Hematopoietic multipotent progenitor cell treated with erythropoietin and hydrocortisone succinate and interleukin-3 and kit ligand, for 4 days (in vitro differentiated cells): Measurements from ENCODE around the gene LVRN.

ENCODE experiments used
- DNase-seq: peaks from one replicate; pipeline ENCODE4 v3.0.0-alpha.2; 2015

LVRN gene

DNA sequence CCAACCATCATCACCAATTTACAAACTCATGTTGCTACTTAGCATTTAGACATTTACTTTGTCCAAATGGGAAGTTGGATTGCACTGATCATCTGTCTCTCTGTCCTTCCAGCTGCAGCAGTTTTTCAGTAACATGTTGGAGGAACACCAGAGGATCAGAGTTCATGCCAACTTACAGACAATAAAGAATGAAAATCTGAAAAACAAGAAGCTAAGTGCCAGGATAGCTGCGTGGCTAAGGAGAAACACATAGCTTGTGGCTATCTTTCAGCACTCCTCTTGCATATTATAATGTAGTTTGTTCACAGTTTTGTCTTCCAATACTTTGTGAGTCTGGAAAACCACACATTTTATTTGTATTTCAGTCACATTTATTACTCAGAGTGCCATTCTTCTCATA, 63.6 kb downstream of the LVRN start:
- DNase-seq = no peak

DNA sequence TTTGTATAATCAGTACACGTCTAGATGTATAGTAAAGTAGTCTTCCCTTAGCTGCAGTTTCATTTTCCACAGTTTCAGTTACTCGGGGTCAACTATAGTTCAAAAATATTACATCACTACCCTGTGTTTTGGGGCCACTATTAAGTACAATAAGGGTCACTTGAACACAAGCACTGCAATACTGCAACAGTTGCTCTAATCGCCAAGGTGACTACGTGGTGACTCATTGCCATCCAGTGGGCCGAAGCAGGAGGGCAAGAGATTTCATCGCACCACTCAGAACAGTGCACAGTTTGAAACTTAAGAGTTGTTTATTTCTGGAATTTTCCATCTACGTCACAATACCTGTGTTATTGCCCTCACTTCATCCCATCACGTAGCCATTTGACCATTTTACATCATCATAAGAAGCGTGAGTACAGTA, 69.8 kb downstream of the LVRN start, which contains the start of gene ARL14EPL:
ARL14EPL (plus strand) TSS at position 379 of the 424 bp plus-strand sequence. CDS start 18,994 bp downstream, outside the sequence.
- DNase-seq = peak; percentile 31

DNA sequence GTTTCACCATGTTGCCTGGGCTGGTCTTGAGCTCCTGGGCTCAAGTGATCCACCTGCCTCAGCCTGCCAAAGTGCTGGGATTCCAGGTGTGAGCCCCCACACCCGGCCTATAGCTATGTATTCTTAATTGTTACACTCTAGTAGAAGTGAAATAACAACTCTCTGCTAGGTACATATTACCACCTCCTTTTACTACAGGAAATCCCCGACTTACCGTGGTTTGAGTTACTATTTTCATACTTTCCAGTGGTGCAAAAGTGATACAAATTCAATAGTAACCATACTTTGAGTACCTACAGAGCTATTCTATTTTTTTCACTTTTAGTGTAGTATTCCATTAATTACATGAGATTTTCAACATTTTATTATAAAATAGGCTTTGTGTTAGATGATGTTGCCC, 70.7 kb downstream of the LVRN start:
- no peak for DNase-seq

DNA sequence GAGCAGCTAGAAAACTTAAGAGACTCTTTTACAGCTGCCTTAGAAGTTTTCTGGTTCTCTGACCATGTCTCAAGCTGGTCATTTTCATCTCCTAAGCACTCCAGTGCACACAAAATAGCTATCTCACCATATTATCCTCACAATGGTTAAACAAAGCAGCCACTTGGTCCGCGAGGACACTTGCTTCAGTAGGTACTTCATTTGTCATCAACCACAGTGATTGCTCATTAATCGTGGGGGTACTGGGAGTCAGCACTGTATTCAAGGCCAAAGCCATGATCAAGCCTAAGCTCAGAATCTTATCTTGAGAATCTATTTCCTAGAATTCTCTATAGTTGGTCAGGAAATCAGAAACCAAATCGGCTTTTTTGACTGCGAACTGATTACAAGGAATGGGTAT, 72.8 kb downstream of the LVRN start:
- no peak for DNase-seq

DNA sequence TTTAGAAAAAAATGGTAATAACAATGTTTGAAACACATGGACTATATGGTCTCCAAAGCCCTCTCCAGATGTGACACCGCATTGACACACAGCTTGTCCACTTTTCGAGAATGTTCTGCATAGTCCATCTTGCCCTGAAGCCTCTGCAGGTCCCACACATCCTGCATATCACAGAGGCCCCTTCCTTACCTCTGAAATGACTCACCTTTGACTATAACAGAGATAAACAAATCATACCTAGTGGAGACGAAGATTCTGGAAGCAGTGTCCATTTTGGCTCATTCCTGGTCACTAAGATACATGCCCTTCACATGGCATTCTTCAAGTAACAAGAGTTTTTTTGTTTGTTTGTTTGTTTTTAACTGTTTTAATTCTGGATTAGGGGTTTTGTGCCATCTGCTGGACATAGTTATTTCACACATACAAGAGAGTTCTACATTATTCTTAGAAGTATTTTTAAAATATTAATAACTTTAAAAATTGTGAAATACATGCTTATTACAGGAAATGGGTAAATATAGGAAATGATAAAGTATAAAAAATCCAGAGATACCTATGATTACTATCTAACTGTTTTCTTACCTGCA, 75.1 kb downstream of the LVRN start:
- DNase-seq = no peak

DNA sequence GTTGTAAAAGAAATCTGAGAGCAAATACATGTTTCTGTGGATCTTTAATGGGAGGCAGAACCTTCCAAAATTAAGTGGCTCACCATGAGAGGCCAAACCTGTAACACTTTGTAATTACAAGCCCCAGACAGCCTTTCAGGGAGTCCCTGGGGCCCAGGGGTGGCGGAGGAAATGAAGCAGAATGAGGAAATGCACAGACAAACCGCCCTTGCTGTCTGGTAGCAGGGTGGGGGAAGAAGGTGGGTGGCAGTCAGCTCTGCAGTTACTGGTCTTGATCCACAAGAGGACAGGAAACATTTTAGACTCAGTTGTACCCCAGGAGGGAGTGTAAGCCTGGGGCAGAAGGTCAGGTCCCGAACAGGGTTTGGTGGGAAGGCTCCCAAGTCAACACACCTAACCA, 76.5 kb downstream of the LVRN start:
- DNase-seq = peak; percentile 67

DNA sequence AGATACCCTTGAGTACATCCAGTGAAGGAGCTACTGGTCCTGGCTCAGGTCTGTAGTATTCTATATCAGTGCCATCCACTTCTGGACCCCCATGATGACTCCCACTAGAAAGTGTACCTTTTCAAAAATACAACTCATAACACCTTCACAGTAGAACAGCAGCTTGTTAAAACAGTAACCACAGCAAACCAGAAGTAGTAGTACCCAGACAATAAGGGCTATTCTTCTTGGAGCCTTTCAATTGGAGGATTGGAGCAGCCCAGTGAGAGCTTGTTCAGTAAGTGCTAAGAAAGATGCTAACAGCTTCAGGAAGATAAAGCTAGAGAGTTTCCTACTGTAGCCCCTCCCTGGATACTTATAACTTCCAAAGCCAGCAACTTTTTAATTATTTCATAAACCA, 80.1 kb downstream of the LVRN start:
- no peak for DNase-seq

DNA sequence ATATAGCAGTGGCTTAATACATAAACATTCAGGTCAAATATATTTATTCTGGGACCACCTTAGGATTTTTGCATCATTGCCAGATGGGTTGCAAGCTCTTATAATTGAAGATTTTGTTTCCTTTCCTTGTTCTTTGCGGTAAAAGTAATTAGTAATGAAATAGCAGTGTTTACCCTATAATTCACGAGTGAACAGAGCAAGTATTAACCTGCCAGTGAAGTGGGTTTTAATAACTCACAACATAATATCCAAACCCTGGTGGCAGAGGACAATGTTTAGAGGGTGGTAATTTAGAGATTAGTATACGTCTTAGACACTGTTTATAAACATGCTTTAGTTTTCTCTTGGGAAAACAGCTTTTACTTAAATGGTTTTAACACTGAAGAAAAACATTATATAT, 81.8 kb downstream of the LVRN start:
- no peak for DNase-seq

- no peak for DNase-seq
Measured at GRCh38 chr5:116045821-116046220, 83.5 kb downstream of the LVRN start.

GRCh38 chr5:116046261-116046660, 84.0 kb downstream of the LVRN start:
- DNase-seq = no peak

DNA sequence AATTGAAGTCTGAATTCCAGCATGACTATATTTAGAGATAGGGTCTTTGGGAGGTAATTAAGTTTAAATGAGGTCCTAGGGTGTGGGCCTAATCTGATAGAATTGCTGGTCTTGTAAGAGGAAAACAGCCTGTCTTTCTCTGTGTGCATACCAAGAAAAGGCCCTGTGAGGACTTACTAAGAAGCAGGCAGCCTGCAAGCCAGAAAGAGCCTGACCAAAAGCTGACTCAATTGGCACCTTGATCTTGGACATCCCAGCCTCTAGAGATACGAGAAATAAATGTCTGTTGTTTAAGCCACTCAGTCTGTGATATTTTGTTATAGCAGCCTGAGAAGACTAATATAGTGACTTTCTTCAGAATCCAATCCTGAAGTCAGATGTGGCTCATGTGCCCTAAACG, 84.5 kb downstream of the LVRN start:
- no peak for DNase-seq

GRCh38 chr5:116058346-116058936, 96.2 kb downstream of the LVRN start:
- peak; percentile 20 for DNase-seq

DNA sequence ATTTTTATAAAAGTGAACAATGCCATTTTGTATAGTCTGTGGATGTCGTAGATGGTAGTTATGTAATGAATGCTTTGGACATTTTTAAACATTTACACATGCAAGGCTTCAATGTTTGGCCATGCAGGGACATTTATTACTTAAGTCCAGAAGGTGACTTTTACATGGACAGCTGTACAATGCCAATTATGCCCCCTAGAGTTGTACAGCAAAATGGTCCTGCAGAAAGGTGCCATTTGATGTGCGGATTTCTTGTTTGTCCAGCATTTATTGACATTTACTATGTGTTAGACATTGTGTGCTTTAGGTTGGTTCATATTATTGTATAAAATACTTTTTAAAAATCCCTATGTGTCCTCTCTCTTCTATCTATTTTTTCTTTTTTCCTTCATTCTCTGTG, 100.1 kb downstream of the LVRN start:
- no peak for DNase-seq

DNA sequence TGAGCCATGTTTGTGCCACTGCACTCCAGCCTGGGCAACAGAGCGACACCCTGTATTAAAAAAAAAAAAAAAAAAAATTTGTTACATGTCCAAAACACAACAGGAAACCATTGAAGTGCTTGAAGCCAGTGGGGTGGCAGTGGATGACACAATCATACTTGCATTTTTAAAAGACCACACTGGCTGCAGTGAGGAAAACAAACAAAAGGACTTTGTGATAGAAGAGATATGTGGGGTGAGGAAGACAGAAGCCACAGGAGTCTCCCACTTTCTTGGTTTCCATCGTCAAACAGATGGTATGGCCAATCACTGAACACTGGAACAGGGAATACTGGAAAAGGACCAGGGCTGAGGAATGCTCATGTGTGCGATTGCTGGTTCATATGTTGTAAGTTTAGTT, 101.7 kb downstream of the LVRN start:
- DNase-seq = no peak

DNA sequence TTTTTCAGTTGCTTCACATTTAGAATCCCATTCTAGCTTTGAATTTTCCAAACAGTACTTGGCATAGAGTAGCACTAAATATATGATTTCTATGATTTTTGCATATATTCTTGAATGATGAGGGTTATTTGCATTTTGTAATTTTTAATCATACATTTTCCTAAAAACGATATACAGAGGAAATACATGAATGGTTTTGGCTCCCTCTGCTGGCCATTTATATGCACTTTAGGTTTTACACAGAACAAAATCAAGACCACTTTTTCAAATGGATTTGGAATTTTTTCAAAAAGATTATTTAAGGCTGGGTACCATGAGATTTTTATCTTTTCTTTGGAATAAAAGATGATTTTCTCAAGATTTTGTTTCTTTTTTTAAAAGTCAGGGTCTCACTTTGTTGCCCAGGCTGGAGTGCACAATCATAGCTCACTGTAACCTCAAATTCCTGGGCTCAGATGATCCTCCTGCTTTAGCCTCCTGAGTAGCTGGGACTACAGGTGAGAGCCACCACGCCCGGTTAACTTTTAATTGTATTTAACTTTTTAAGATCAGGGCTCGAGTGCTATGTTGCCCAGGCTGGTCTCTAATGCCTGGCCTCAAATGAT, 105.9 kb downstream of the LVRN start:
- DNase-seq = peak; percentile 83

GRCh38 chr5:116071211-116071610, 108.9 kb downstream of the LVRN start:
- DNase-seq = no peak

GRCh38 chr5:116075191-116075831, 113.0 kb downstream of the LVRN start:
- DNase-seq = peak; percentile 52

GRCh38 chr5:116076496-116076895, 114.2 kb downstream of the LVRN start:
- DNase-seq = peak; percentile 67
